ENCODE results near the gene SERPINA1.

DNA sequence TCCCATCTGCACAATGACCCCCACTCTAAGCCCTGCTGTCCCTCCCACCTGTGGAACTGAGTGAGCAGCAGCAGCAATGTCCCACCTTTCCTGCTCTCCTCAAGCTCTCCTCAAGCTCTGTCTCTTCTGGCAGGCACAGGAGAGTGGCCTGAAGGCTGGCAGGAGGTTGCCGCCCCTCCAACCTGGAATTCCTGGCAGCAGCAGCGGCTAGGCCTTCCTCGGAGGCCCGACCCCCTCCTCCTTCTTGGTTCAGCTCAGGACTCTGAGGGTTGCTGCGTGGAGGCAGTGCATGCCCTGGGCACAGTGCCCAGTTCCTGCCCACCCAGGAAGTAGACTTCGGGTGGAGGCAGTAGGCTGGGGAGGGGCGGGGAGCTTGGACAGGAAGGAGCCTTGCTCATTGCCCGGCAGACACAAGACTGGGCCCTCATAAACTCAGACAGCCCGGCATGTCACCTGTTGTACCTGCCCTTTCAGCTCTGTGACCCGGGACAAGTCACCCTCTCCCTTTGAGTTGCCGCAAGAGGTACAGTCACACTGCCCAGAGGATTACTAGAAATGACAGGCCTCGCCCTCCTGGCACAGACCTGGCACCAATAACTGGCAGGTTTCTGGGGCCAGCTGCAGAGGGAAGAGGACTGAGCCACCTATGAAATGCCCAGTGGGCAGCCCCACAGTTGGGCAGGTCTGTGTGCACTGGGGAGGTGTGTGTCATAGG is 2.1 kb upstream of the SERPINA1 start:
- TF ChIP-seq, protein P1, sequence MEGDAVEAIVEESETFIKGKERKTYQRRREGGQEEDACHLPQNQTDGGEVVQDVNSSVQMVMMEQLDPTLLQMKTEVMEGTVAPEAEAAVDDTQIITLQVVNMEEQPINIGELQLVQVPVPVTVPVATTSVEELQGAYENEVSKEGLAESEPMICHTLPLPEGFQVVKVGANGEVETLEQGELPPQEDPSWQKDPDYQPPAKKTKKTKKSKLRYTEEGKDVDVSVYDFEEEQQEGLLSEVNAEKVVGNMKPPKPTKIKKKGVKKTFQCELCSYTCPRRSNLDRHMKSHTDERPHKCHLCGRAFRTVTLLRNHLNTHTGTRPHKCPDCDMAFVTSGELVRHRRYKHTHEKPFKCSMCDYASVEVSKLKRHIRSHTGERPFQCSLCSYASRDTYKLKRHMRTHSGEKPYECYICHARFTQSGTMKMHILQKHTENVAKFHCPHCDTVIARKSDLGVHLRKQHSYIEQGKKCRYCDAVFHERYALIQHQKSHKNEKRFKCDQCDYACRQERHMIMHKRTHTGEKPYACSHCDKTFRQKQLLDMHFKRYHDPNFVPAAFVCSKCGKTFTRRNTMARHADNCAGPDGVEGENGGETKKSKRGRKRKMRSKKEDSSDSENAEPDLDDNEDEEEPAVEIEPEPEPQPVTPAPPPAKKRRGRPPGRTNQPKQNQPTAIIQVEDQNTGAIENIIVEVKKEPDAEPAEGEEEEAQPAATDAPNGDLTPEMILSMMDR (IDR thresholded peaks at IDR 0.05; ENCODE audit: borderline replicate concordance, extremely low read depth, low read length, poor library complexity, severe bottlenecking), result no peak
- no peak for TF ChIP-seq EZH2 (IDR thresholded peaks at IDR 0.05; ENCODE audit: borderline replicate concordance, low read depth, low read length, severe bottlenecking)

Data from DND-41 (cell line).